HUES6 (cell line): ENCODE measurements around the gene METTL22.
A peak's percentile ranks its signal among the peaks of the same experiment; 100 is the strongest.

Experiments used
- H3K27ac ChIP-seq: 2 replicates; pipeline ENCODE4 v1.7.0; 2013; ENCODE audit warnings: low read depth, mild to moderate bottlenecking, low read length, inconsistent platforms
- H3K27me3 ChIP-seq: 2 replicates; pipeline ENCODE4 v1.6.1; 2013; ENCODE audit warnings: low read length; ENCODE audit not compliant: control insufficient read depth, insufficient read depth
- H3K36me3 ChIP-seq: 2 replicates; pipeline ENCODE4 v1.6.1; 2013; ENCODE audit warnings: low read length; ENCODE audit not compliant: control insufficient read depth, insufficient read depth
- H3K4me1 ChIP-seq: 2 replicates; pipeline ENCODE4 v1.6.1; 2013; ENCODE audit warnings: low read length; ENCODE audit not compliant: control insufficient read depth, insufficient read depth
- H3K4me3 ChIP-seq: 2 replicates; pipeline ENCODE4 v1.5.1; 2013; ENCODE audit warnings: low read depth, low read length
- H3K9ac ChIP-seq: one replicate; pipeline ENCODE4 v1.6.1; 2013; ENCODE audit warnings: mild to moderate bottlenecking, low read length
- H3K9me3 ChIP-seq: 2 replicates; pipeline ENCODE4 v1.6.1; 2013; ENCODE audit warnings: low read depth, low read length; ENCODE audit not compliant: control insufficient read depth, insufficient read depth

The METTL22 gene

GRCh38 chr16:8621572-8622314 lies at the start of gene METTL22:
TSS of gene METTL22 (plus strand) at chr16:8621698. CDS start at chr16:8625666, 3,968 bp downstream.
- Histone ChIP-seq H3K9ac (peak within 1 kb of the TSS; percentile 98), H3K4me1 (peaks cover 3% of the 10 kb centered on the region; the same call in 1 of the 2 replicates), H3K27me3 (no peaks in the 10 kb centered on the region; the same call in 1 of the 2 replicates), H3K4me3 (peak within 1 kb of the TSS; percentile 98), H3K36me3 (peaks cover 20% of the 10 kb centered on the region), H3K27ac (peak within 1 kb of the TSS; percentile 89), H3K9me3 (no peaks in the 10 kb centered on the region)

GRCh38 chr16:8572063-8572918 lies 49.2 kb upstream of the METTL22 start:
- no peak overlapping the region for H3K4me3 ChIP-seq

GRCh38 chr16:8572919-8573724 lies 48.4 kb upstream of the METTL22 start:
- H3K36me3 ChIP-seq: no peaks in the 10 kb centered on the region
- no peaks in the 10 kb centered on the region for H3K9me3 ChIP-seq
- peaks cover 15% of the 10 kb centered on the region; the same call in 1 of the 2 replicates for H3K27me3 ChIP-seq
- peaks cover 4% of the 10 kb centered on the region for H3K4me1 ChIP-seq
- peak overlapping the region; percentile 56 for H3K9ac ChIP-seq
- no peak overlapping the region for H3K4me3 ChIP-seq
- no peak overlapping the region for H3K27ac ChIP-seq

More at GRCh38 chr16:8572063-8572918, 49.2 kb upstream of the METTL22 start:
- no peak overlapping the region for H3K27ac ChIP-seq
- H3K27me3 ChIP-seq: peaks cover 15% of the 10 kb centered on the region; the same call in 1 of the 2 replicates
- no peaks in the 10 kb centered on the region for H3K36me3 ChIP-seq
- peaks cover 4% of the 10 kb centered on the region for H3K4me1 ChIP-seq
- H3K9ac ChIP-seq: no peak overlapping the region
- no peaks in the 10 kb centered on the region for H3K9me3 ChIP-seq

- no peaks in the 10 kb centered on the region for H3K9me3 ChIP-seq
- H3K9ac ChIP-seq: no peak overlapping the region
- H3K27ac ChIP-seq: no peak overlapping the region
- peaks cover 15% of the 10 kb centered on the region; the same call in 1 of the 2 replicates for H3K27me3 ChIP-seq
- peaks cover 4% of the 10 kb centered on the region for H3K4me1 ChIP-seq
- H3K4me3 ChIP-seq: no peak overlapping the region
- H3K36me3 ChIP-seq: no peaks in the 10 kb centered on the region
Measured at GRCh38 chr16:8575399-8575798, 46.1 kb upstream of the METTL22 start.

- H3K9ac ChIP-seq: no peak overlapping the region
- no peak overlapping the region for H3K4me3 ChIP-seq
- H3K9me3 ChIP-seq: no peaks in the 10 kb centered on the region
- no peaks in the 10 kb centered on the region; the same call in 1 of the 2 replicates for H3K4me1 ChIP-seq
- H3K27me3 ChIP-seq: peaks cover 15% of the 10 kb centered on the region; the same call in 1 of the 2 replicates
- H3K36me3 ChIP-seq: no peaks in the 10 kb centered on the region
- H3K27ac ChIP-seq: no peak overlapping the region
Measured at GRCh38 chr16:8576141-8577004, 45.1 kb upstream of the METTL22 start.

- H3K27ac ChIP-seq: no peak overlapping the region
- no peaks in the 10 kb centered on the region for H3K4me1 ChIP-seq
- no peak overlapping the region for H3K9ac ChIP-seq
- H3K27me3 ChIP-seq: peaks cover 20% of the 10 kb centered on the region; the same call in 1 of the 2 replicates
- H3K9me3 ChIP-seq: no peaks in the 10 kb centered on the region
- no peaks in the 10 kb centered on the region for H3K36me3 ChIP-seq
- H3K4me3 ChIP-seq: no peak overlapping the region
Measured at GRCh38 chr16:8577678-8578304, 43.7 kb upstream of the METTL22 start.

GRCh38 chr16:8579559-8579958 lies 41.9 kb upstream of the METTL22 start:
- H3K36me3 ChIP-seq: no peaks in the 10 kb centered on the region
- no peaks in the 10 kb centered on the region for H3K4me1 ChIP-seq
- no peak overlapping the region for H3K27ac ChIP-seq
- H3K4me3 ChIP-seq: no peak overlapping the region
- H3K9ac ChIP-seq: no peak overlapping the region
- no peaks in the 10 kb centered on the region for H3K9me3 ChIP-seq
- H3K27me3 ChIP-seq: peaks cover 33% of the 10 kb centered on the region

GRCh38 chr16:8581831-8582580 lies 39.5 kb upstream of the METTL22 start:
- Histone ChIP-seq H3K27me3 (peaks cover 43% of the 10 kb centered on the region), H3K9me3 (no peaks in the 10 kb centered on the region), H3K27ac (no peak overlapping the region), H3K9ac (no peak overlapping the region), H3K4me1 (no peaks in the 10 kb centered on the region), H3K36me3 (no peaks in the 10 kb centered on the region), H3K4me3 (no peak overlapping the region)

GRCh38 chr16:8583199-8583598 lies 38.3 kb upstream of the METTL22 start:
- H3K4me1 ChIP-seq: 0 out of 2 replicates have a peak, but pooled peaks cover under 1% of the 10 kb centered on the region
- H3K9ac ChIP-seq: no peak overlapping the region
- no peaks in the 10 kb centered on the region for H3K36me3 ChIP-seq
- H3K4me3 ChIP-seq: no peak overlapping the region
- H3K27me3 ChIP-seq: peaks cover 52% of the 10 kb centered on the region
- no peak overlapping the region for H3K27ac ChIP-seq
- no peaks in the 10 kb centered on the region for H3K9me3 ChIP-seq
